Measurements from ENCODE around the gene RNF26.

RNF26 gene

DNA sequence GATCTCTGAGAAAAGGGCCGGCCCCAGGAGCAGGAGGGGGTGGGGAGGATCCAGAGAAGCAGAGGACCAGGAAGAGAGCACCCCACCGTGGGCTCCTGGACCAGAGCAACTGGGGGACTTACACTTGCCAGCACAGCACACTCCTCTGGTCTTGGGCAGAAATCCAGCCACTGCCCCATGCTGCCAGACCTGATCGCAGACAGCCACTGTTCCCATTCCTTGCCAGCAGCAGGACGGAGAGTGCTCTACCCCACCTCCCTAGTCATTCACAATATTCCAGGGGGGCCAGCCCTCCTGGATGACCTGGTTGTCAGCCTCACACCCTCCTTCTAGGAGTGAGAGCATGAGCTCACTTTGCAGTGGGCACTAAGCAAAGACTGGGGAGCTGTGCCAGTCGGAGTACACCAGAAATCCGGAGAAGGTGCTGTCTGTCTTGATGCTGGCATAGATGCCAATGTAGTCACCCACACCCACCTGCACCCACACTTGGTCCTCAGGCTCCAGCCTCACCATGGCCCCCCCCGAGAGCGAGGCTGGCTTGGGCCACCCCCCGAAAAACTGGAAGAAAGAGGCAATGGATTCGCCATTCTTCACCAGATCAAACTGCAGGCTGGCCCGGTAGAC lies 4.8 kb downstream of the RNF26 start:
- Mint-ChIP-seq H3K4me1 (peaks cover 61% of the 10 kb centered on the region), H3K4me3 (peak overlapping the region; percentile 20 to 66), H3K9me3 (no peaks in the 10 kb centered on the region), H3K27ac (no peak overlapping the region), H3K27me3 (peaks cover 53% of the 10 kb centered on the region)
- no peak for ATAC-seq
- no peak for DNase-seq

DNA sequence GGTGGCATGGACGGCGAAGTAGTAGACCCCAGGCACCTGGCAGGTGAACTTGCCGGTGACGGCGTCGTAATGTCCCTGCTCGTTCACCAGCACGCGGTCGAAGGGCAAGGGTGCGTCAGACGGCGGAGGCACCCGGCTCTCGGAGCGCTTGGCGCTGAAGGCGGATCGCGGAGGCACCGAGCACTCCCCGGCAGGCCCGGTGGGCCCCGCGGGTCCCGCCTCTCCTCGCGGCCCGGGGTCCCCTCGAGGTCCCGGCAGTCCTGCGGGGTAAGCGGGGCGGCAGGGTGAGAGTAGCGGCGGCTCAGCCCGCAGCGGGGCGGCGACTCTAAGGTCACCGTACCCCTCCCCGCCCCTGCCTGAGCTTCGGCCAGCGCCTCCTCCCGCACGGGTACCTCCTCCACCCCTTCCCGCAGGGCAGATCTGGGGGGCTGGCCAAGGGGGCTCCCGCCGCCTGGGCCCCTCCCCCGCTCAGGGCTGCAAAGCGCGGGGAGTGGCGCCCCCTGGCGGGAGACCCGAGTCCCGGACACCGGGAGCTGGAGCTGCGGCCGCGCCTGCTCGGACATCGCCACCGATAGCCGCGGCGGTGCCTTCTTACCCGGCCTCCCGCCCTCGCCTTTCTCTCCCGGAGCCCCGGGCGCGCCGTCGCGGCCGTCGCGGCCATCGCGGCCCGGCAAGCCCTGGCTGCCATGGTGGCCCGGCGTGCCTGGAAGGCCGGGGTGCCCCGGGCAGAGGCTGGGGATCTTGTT lies 5.4 kb downstream of the RNF26 start:
- no peak for DNase-seq
- H3K27me3 Mint-ChIP-seq: peaks cover 59% of the 10 kb centered on the region

DNA sequence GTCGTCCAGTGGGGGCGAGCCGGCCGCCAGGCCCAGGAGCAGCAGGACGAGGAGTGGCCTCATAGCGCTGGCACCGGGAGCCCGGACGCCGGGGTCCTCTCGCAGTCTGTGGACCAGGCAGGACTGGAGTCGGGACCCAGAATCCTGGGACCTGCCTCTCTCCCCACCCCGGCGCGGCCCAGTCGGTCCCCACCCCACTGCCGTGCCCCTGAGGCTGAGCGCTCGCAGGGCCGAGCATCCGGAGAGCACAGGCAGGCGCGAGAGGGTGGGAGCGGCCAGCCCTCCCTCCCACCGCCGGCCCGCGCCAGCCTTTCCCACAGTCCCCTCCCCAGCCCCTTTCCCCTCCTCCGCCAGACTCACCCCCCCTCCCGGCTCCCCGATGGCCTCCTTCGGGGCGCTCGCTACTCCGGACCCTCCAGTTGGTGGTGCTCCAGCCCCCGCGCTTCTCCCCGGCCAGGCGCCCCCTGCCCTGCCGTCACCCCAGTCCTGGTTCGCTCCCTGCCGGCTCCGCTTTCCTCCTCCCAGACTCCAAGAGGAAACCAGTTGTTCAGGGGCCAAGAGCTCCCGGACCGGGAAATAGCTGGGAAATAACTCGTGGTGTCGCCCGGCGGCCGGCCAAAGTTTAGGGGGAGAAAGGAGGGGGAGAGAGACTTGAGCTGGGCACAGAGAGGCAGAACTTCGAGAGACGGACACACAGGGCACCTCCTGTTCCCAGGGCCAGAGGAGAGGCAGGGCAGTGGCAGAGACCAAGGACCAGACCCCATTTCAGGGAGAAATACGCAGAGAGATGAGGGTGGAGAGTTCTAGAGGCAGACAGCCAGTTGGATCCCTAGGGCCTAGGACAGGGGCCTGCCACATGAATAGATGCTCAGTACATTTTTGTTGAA lies 6.3 kb downstream of the RNF26 start, which contains the start of gene C1QTNF5:
C1QTNF5 (minus strand) TSS at position 549 of the 887 bp plus-strand sequence; CDS start at position 63, 486 bp downstream.
- no peak for DNase-seq
- Mint-ChIP-seq H3K4me3 (peak within 1 kb of the TSS in 1 of 2 donors; percentile 27), H3K9me3 (no peaks in the 10 kb centered on the region), H3K27ac (no peak within 1 kb of the TSS), H3K27me3 (peaks cover 67% of the 10 kb centered on the region), H3K4me1 (peaks cover 53% of the 10 kb centered on the region)
- ATAC-seq: no peak

More for the DNA sequence above, 5.4 kb downstream of the RNF26 start:
- Mint-ChIP-seq H3K4me3 (peak overlapping the region; percentile 20 to 66), H3K4me1 (peaks cover 61% of the 10 kb centered on the region), H3K27ac (no peak overlapping the region), H3K9me3 (no peaks in the 10 kb centered on the region)
- peak; percentile 22 for ATAC-seq

DNA sequence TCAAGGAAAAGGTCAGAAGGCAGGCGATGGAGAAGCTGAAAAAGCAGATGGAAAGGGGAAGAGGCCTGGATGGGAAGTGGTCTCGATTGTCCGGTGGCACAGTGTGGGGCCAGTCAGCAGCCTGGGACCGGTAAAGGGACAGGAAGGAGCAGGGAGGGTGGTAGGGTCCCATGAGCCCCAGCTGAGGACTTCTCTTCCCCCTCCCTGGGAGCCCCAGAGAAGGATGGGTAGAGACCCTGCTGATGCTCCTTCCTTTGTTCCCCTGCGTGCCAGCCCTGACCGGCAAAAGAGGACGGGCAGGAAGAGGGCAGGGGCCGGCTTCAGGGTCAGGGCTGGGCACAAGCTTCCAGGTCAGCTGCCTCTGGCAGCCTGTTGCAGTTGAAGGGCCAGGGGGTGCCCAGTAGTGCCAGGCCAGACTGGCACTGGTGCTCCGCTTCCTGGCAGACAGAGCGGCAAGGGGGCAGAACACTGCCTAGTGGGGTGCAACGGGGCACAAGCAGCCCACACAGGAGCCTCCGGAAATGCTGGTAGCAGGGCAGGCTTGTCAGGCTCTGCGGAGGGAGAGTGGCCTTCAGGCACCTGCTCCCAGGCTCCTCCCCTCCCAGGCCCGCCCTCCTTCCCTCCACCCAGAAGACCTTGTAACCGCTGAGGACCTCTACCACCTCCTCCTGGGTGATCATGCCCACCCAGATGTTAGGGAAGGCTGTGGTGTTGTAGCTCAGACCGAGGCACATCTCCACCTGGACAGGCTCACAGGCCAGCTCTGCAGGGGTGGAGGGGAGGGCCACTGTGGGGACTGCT lies 7.1 kb downstream of the RNF26 start:
- no peak for ATAC-seq
- Mint-ChIP-seq H3K4me3 (no peak overlapping the region), H3K27ac (peak overlapping the region in 1 of 2 donors; percentile 71), H3K4me1 (peaks cover 45% of the 10 kb centered on the region), H3K27me3 (peaks cover 72% of the 10 kb centered on the region), H3K9me3 (no peaks in the 10 kb centered on the region)
- DNase-seq: no peak

DNA sequence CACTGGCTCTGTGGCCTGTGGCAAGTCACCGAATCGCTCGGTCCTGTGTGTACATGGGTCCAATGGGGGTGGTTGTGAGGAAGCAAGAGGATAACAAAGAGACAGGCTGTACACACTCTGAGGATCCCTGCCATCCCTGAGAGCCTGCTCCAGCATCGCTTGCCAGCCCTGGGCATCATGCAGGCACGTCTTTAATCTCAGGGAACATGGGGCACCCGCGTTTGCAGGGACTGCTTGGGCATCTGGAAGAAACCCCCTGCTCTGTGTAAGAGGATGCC lies 7.6 kb downstream of the RNF26 start:
- DNase-seq (no peak), ATAC-seq (no peak)
- Mint-ChIP-seq H3K9me3 (no peaks in the 10 kb centered on the region), H3K4me1 (peaks cover 40% of the 10 kb centered on the region), H3K27me3 (peaks cover 77% of the 10 kb centered on the region), H3K27ac (peak overlapping the region in 1 of 2 donors; percentile 71), H3K4me3 (no peak overlapping the region)

DNA sequence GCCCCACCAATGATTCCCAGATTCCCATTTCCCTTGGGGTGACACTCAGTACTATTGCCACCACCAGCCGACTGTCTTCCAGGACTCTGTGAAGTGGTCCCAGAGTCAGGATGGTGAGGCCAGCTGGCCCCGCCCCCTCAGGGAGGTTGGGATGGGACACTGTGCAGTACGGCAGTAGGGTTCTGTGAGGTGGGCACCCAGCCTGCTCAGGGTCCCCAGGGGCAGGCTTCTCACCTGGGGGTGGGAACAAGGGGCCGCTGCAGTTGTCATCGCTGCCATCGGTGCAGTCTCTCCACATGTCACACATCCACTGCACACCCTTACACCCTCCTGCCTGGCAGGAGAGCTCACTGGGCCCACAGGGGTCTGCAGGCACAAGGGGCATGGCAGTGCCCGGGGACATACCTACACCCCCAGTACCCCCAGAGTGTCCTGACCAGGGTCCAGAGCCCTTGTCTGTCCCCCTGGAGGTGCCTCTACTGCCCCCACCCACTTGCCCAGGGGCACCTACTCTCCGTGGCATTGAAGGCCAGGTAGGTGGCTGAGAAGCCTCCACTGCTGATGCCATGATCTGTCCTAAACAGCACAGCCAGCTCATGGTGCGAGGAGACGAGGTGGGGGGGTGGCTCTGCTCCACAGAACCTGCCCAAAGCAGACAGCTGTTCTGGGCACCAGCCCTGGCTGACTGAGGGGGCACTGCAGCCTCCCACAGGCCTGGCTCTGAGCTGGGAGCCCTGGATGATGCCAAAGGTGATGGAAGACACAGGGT lies 8.2 kb downstream of the RNF26 start:
- no peak for DNase-seq
- no peak for ATAC-seq
- H3K4me3 Mint-ChIP-seq: no peak overlapping the region
- H3K27me3 Mint-ChIP-seq: peaks cover 83% of the 10 kb centered on the region
- H3K4me1 Mint-ChIP-seq: peaks cover 34% of the 10 kb centered on the region
- no peaks in the 10 kb centered on the region for H3K9me3 Mint-ChIP-seq
- H3K27ac Mint-ChIP-seq: no peak overlapping the region

DNA sequence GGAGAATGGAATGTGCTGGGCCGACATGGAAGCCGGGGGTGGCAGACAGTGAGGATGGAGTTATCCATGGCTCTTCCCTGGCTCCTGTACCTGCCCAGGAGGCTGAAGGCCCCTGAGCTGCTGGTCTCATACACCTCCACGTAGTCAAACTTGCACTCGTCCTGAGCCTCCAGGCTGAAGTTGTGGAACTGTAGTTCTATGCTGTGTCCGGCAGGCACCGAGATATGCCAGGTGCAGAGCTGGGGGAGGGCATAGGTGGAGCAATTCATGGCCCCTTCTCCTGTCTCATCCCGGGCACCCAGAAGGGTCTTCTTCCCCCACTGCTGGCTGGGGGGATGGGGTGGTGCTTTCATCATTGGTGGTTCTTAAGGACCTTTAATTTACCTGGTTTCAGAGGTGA lies 9.4 kb downstream of the RNF26 start:
- Mint-ChIP-seq H3K4me1 (peaks cover 22% of the 10 kb centered on the region), H3K27me3 (peaks cover 81% of the 10 kb centered on the region), H3K27ac (no peak overlapping the region), H3K9me3 (no peaks in the 10 kb centered on the region), H3K4me3 (no peak overlapping the region)
- DNase-seq (no peak), ATAC-seq (no peak)

DNA sequence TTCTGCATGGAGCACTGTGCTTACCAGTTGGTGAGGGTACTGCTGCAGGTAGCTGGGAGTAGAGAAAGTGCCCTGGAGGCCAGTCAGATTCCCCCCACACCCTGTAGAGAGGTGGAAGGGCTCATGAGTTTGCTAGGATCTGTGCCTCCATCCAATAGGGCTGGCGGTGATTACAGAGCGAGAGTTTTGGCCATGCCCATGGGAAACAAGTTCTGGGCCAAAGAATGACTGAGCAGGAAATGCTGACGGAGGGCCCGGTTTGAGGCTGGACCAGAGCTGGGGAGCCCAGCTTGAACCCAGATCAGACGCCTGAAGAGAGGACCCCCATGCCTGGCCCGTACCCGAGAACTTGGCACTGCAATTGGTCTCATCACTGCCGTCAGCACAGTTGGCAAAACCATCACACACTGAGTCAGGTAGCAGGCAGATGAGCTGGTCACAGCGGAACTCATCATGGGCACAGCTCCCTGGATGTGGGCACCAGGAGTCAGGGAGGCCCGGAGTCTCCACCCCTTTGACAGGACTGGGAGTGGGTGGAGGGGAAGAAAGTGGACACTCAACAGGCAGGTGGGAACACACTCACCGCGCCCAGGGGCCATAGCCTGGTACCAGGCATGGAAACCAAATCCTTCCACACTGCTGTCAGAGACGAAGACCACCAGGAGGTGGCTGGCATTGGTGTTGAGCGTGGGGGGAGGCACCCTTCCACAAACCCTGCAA lies 10.1 kb downstream of the RNF26 start:
- H3K9me3 Mint-ChIP-seq: no peaks in the 10 kb centered on the region
- no peak overlapping the region for H3K27ac Mint-ChIP-seq
- peaks cover 15% of the 10 kb centered on the region for H3K4me1 Mint-ChIP-seq
- peaks cover 74% of the 10 kb centered on the region for H3K27me3 Mint-ChIP-seq
- H3K4me3 Mint-ChIP-seq: no peak overlapping the region
- ATAC-seq (no peak), DNase-seq (no peak)

DNA sequence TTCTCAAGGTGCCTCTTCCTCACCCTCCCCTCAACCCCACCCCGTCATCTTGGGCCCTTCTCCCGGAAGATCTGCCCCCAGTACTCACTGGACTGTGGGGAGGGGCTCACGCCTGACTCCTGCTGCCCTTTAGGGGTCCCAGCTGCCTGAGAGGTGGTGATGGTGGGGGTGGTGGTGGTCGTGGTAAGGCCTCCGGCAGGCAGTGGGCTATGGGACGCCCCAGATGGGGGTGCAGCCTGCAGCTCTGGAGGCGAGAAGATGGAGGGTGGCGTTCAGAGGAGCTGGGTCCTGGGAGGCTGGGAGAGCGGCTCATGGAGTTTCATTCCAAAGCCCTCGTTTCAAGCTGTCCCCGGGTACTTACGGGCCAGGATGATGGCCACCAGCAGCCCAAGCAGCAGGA lies 11.4 kb downstream of the RNF26 start:
- Mint-ChIP-seq H3K27ac (no peak overlapping the region), H3K9me3 (no peaks in the 10 kb centered on the region), H3K4me1 (peaks cover 19% of the 10 kb centered on the region), H3K4me3 (no peak overlapping the region), H3K27me3 (peaks cover 68% of the 10 kb centered on the region)
- ATAC-seq (no peak), DNase-seq (no peak)

DNA sequence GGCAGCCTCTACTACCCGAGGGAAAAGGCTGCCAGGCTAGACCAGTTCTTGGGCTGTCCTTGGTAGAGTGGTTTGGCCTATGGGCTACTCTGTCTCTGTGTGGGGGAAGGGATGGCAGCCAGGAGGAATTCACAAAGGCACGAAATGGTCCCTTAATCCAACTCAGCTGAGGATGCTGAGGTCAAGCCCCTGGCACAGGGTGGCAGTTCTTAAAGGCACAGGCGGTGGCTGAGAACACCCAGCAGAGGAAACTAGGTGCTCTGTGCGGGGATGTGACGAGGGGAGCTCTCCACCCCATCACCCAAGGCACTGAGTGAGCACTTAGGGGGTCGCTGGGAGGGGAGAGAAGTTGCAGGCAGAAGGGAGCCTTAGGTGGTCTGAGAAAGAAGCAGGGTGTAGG lies 12.3 kb downstream of the RNF26 start, which contains the start of gene MFRP:
MFRP (minus strand) TSS at position 101 of the 400 bp plus-strand sequence. CDS start 192 bp downstream, outside the sequence.
- H3K4me3 Mint-ChIP-seq: no peak within 1 kb of the TSS
- ATAC-seq (no peak), DNase-seq (no peak)
- peaks cover 10% of the 10 kb centered on the region for H3K4me1 Mint-ChIP-seq
- no peak within 1 kb of the TSS for H3K27ac Mint-ChIP-seq
- H3K27me3 Mint-ChIP-seq: peaks cover 68% of the 10 kb centered on the region
- no peaks in the 10 kb centered on the region for H3K9me3 Mint-ChIP-seq

DNA sequence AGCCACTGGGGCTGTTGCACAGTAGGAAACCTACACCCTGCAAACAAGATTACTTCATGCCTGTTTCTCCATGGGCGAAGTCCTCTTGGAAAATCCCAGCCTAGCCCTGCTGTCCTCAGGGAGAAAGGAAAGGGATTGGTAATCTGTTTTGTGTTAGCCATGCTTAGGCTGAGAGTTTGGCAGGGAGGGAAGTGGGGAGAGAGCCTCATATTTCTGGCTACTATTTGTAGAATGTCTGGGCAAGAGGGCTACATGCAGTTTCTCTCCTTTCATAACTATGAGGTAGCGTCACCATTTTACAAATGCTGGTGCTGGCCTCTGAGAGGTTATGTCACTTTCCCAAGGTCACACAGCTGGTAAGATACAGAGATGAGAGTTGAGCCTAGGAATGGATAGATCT lies 12.9 kb downstream of the RNF26 start:
- Mint-ChIP-seq H3K9me3 (no peaks in the 10 kb centered on the region), H3K27me3 (peaks cover 68% of the 10 kb centered on the region), H3K27ac (no peak overlapping the region), H3K4me1 (peaks cover 7% of the 10 kb centered on the region), H3K4me3 (no peak overlapping the region)
- no peak for DNase-seq
- ATAC-seq: no peak

DNA sequence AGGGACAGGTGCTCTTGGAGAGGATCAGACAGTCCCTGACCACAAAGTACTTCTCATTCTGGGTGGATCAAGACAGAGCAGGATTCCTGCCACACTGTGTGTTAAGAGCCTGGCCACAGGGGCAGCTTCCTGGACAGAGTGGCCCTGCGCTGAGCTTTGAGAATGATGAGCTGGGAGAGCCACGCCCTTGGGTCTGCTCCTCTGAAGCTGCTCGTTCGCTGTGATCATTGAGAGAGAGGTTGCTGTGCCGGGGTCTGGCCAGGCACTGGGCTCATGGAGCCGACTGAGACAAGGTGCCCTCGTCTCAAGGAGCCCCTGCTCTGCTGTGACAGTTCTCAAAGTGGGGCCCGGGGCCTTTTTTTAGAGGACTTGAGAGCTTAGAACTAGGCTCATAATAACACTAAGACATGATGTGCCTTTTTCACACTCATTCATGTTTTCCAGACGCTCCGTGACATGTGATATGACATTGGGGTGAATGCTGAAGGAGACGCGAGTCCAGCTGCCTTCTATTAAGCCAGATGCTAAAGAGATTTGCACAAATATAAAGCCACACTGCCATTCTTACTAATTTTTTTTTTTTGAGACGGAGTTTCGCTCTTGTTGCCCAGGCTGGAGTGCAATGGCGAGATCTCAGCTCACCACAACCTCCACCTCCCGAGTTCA lies 13.7 kb downstream of the RNF26 start:
- no peak for ATAC-seq
- Mint-ChIP-seq H3K9me3 (no peaks in the 10 kb centered on the region), H3K27ac (no peak overlapping the region), H3K4me1 (peaks cover 7% of the 10 kb centered on the region), H3K4me3 (no peak overlapping the region), H3K27me3 (peaks cover 68% of the 10 kb centered on the region)
- no peak for DNase-seq

DNA sequence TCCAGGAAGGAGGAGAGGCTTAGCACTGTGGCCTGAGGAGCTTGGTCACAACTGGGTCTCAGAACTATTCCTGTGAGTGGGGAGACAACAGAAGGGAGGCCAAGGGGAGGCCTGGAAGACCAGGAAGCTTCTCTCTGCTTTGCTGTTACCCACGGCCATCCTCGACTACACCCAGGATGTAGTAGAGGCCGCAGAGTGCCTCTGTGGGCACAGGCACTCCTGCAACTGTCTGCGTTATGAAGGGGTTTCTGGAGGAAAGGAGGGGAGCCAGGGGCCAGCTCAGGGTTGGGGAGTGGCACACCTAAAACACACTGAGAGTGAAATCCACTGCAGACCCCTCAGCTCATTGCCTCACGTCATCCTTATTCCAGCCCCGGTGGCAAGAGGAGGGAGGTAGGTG lies 16.0 kb downstream of the RNF26 start:
- Mint-ChIP-seq H3K27me3 (peaks cover 61% of the 10 kb centered on the region), H3K4me3 (no peak overlapping the region), H3K4me1 (peaks cover 7% of the 10 kb centered on the region), H3K27ac (peak overlapping the region in 1 of 2 donors; percentile 60), H3K9me3 (no peaks in the 10 kb centered on the region)
- ATAC-seq (no peak), DNase-seq (no peak)

DNA sequence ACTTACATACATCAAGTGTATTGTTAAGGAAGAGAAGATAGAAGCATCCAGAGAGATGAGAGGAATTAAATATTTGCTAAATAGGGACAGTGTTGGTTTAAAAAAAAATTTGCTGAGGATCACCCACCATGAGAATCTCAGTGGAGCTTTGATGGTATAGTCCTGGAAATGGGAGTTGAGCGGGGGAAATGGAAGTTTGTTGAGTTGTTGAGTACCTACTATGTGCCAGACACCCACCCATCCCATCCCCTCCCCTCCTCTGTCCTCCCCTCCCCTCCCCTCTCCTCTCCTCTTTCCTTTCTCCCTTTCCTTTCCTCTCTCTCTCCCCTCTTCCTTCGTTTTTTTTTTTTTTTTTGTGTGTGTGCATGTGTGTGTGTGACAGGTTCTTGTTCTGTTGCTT lies 16.9 kb downstream of the RNF26 start:
- Mint-ChIP-seq H3K4me3 (no peak overlapping the region), H3K9me3 (no peaks in the 10 kb centered on the region), H3K4me1 (peaks cover 10% of the 10 kb centered on the region), H3K27ac (peak overlapping the region in 1 of 2 donors; percentile 65), H3K27me3 (peaks cover 64% of the 10 kb centered on the region)
- DNase-seq: no peak
- ATAC-seq: no peak

All from stimulated activated naive CD8-positive, alpha-beta T cell treated with anti-CD3 and anti-CD28 coated beads, Interleukin-15, amount 100 ng/mL, for 72 hours (primary cell).